ENCODE results near the gene POLH. TPM values are rescaled to one million over a fixed set of nuclear protein-coding genes. Genes with fewer than 3 reads are reported as not detected.
"Not testable (repeated sequence)": the region's sequence is repeated elsewhere in the genome, so short reads cannot be mapped to it uniquely, and the experiment has no call there.

POLH gene
- total and polyA plus RNA-seq, 3 experiments from 2014 or later, result 15.6 to 38.6 (median 33.8) TPM

DNA sequence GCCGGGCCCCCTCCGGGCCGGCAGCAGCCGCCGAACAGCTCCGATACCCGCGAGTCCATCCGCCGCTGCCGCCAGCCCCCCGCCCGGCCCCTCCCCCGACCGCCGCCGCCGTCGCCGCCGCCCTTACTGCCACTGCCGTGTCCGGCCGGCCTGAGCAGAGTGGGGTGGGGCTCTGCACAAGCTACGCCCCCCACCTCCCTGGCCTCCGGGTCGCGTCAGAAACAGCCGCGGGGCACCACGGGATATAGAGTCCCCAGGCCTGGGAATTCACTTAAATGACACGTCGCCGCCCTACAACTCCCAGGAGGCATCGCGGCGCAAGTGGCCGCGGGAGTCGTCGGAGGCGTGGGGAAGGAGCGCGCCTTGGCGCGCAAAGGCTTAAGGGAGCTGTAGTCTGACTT lies 53.1 kb downstream of the POLH start, which contains the start of gene GTPBP2:
GTPBP2 (minus strand) TSS at position 161 of the 401 bp plus-strand sequence; CDS start at position 59, 102 bp downstream.
- H3K4me3 ChIP-seq (ENCODE audit: low read length), result peak within 1 kb of the TSS; percentile 99
- ChIA-PET CTCF (interaction anchor here (0.8 to 2.7 kb wide), 4 partner anchors 15 to 53 kb away, joined by 3 to 10 read pairs (median 6); partner anchors contain the start of genes POLH and XPO5), POLR2A (interaction anchor here (0.8 to 1.3 kb wide), 6 partner anchors 10 to 651 kb away, joined by 3 to 6 read pairs (median 3); partner anchors contain the start of genes HSP90AB1, PEX6, POLH and XPO5)
- peak within 1 kb of the TSS; percentile 92 for H3K27ac ChIP-seq (ENCODE audit: low read depth, low read length)
- H3K9me3 ChIP-seq (ENCODE audit: low read length), result no peaks in the 10 kb centered on the region
- H3K27me3 ChIP-seq (ENCODE audit: insufficient read depth, low read length, poor library complexity, severe bottlenecking), result no peaks in the 10 kb centered on the region
- Mint-ChIP-seq H3K27ac (peak within 1 kb of the TSS; percentile 90 to 99 (median 98)), H3K36me3 (peaks cover 0 to 39% (median 1%) of the 10 kb centered on the region in 3 donors), H3K4me3 (peak within 1 kb of the TSS; percentile 96 to 99 (median 98)), H3K27me3 (no peaks in the 10 kb centered on the region), H3K9me3 (no peaks in the 10 kb centered on the region), H3K4me1 (peaks cover 34 to 43% (median 39%) of the 10 kb centered on the region in 3 donors)
- H3K36me3 ChIP-seq (ENCODE audit: insufficient read depth, low read length), result no peaks in the 10 kb centered on the region
- H3K4me1 ChIP-seq (ENCODE audit: insufficient read depth, low read length), result peaks cover 11% of the 10 kb centered on the region
- DNase-seq, result peak; percentile 92 to 96 (median 94)

DNA sequence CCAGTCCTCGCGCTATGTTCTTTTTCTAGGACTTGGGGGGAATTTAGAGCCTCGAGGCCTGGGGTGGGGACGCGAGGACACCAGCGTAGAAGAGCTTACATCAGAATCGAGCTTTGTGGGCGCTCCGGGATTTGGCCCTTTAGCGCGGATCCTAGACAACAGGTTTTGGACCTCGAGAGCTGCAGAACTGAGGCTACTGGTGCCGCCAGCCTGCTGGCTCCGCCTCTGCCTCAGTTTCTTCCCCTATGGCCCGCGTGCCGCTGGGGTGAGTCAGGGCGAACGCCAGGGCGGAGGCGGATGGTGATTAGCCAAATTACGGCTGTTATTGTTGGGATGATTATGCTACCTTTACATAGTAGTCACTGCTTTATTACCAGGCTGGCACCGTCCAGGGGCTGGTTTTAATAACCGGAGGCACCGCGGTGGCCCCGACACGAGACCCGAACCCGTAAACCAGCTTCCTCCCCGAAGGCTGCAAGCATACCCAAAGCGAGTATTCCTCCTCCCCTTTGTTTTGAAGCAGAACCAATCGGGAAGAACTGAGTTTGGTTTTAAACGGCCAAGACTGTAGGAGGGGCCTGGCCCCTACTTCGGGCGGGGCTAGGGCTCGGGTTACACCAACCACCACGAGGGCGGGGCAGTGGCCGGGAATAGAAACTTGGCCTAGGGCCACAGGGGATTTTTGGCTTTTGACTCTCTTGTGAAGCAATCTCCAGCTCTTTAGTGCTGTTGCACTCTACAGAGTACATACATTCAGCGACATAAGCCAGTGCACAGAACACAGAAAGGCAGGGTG lies 53.7 kb downstream of the POLH start:
- Mint-ChIP-seq H3K9me3 (no peaks in the 10 kb centered on the region), H3K27me3 (no peaks in the 10 kb centered on the region), H3K4me3 (peak overlapping the region; percentile 96 to 99 (median 98)), H3K27ac (peak overlapping the region; percentile 90 to 99 (median 98)), H3K4me1 (peaks cover 34 to 45% (median 40%) of the 10 kb centered on the region in 3 donors), H3K36me3 (peaks cover 0 to 33% (median 1%) of the 10 kb centered on the region in 3 donors)
- peaks cover 12% of the 10 kb centered on the region for H3K4me1 ChIP-seq (ENCODE audit: insufficient read depth, low read length)
- ChIA-PET CTCF (interaction anchor here (0.8 to 2.7 kb wide), 4 partner anchors 14 to 54 kb away, joined by 3 to 10 read pairs (median 6); partner anchors contain the start of genes POLH and XPO5), POLR2A (interaction anchor here (0.8 to 1.3 kb wide), 6 partner anchors 9 to 651 kb away, joined by 3 to 6 read pairs (median 3); partner anchors contain the start of genes HSP90AB1, PEX6, POLH and XPO5)
- H3K27me3 ChIP-seq (ENCODE audit: insufficient read depth, low read length, poor library complexity, severe bottlenecking), result no peaks in the 10 kb centered on the region
- DNase-seq, result peak; percentile 78 to 88 (median 82)
- peak overlapping the region; percentile 92 for H3K27ac ChIP-seq (ENCODE audit: low read depth, low read length)
- H3K9me3 ChIP-seq (ENCODE audit: low read length), result no peaks in the 10 kb centered on the region
- no peaks in the 10 kb centered on the region for H3K36me3 ChIP-seq (ENCODE audit: insufficient read depth, low read length)
- H3K4me3 ChIP-seq (ENCODE audit: low read length), result peak overlapping the region; percentile 99

DNA sequence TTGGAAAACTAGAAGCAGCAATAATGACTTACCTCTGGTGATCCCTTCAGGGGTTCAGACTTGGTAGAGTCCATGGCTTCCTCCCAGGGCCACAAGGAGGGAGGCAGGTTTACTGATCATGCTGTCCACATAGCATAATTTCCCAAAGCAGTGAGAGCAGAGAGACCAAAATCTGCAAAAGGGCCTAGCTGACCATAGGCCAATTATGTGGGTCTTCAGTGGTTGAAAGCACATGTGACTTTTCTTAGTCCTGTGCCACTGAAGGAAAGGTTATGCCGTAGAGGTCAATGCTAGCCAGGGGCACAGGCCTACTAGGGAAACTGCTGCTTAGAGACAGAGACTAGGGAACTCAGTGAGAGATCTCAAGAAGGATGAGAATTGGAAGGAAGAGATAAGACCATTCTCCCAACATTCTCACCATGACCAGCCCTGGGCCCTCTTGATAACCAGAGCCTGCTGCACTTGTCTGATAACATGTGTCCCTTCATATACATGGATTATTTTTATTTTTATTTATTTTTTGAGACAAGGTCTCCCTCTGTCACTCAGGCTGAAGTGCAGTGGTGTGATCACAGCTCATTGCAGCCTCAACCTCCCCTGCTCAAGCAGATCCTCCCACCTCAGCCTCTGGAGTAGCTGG lies 55.1 kb downstream of the POLH start:
- POLR2A ChIA-PET, result no interaction called here
- peaks cover 0 to 26% (median 1%) of the 10 kb centered on the region in 3 donors for H3K36me3 Mint-ChIP-seq
- no peaks in the 10 kb centered on the region for H3K27me3 ChIP-seq (ENCODE audit: insufficient read depth, low read length, poor library complexity, severe bottlenecking)
- H3K9me3 ChIP-seq (ENCODE audit: low read length), result no peaks in the 10 kb centered on the region
- H3K27ac ChIP-seq (ENCODE audit: low read depth, low read length), result peak overlapping the region; percentile 92
- peaks cover 44 to 55% (median 52%) of the 10 kb centered on the region in 3 donors for H3K4me1 Mint-ChIP-seq
- DNase-seq, result no peak
- CTCF ChIA-PET, result interaction anchor here (2.7 kb wide), 1 partner anchor 37 kb away, joined by 10 read pairs; no protein-coding TSS in a partner anchor
- no peak overlapping the region for H3K4me3 ChIP-seq (ENCODE audit: low read length)
- peak overlapping the region in 5 of 8 donors; percentile 17 to 83 (median 76) for H3K27ac Mint-ChIP-seq
- no peaks in the 10 kb centered on the region for H3K36me3 ChIP-seq (ENCODE audit: insufficient read depth, low read length)
- peak overlapping the region in 5 of 7 donors; percentile 34 to 80 (median 57) for H3K4me3 Mint-ChIP-seq
- no peaks in the 10 kb centered on the region for H3K9me3 Mint-ChIP-seq
- H3K4me1 ChIP-seq (ENCODE audit: insufficient read depth, low read length), result peaks cover 20% of the 10 kb centered on the region
- H3K27me3 Mint-ChIP-seq, result peaks cover 0 to 8% of the 10 kb centered on the region in 2 donors

DNA sequence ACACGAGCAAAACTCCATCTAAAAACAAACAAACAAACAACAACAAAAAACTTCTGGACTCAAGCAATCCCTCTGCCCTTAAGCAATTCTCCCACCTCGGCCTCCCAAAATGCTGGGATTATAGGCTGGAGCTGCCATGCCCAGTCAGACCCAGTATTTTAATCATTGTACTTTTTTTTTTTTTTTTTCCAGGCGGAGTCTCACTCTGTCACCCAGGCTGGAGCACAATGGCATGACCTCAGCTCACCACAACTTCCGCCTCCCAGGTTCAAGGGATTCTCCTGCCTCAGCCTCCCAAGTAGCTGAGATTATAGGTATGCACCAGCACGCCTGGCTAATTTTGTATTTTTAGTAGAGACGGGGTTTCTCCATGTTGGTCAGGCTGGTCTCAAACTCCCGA lies 57.0 kb downstream of the POLH start:
- peaks cover 25% of the 10 kb centered on the region for H3K4me1 ChIP-seq (ENCODE audit: insufficient read depth, low read length)
- H3K4me3 Mint-ChIP-seq; H3K4me3 ChIP-seq (ENCODE audit: low read length); POLR2A ChIA-PET; H3K27ac Mint-ChIP-seq; H3K27me3 Mint-ChIP-seq; H3K9me3 Mint-ChIP-seq; DNase-seq; H3K9me3 ChIP-seq (ENCODE audit: low read length); H3K27me3 ChIP-seq (ENCODE audit: insufficient read depth, low read length, poor library complexity, severe bottlenecking); H3K27ac ChIP-seq (ENCODE audit: low read depth, low read length); H3K36me3 ChIP-seq (ENCODE audit: insufficient read depth, low read length); CTCF ChIA-PET: not testable (repeated sequence)
- Mint-ChIP-seq H3K4me1 (peaks cover 33 to 57% (median 47%) of the 10 kb centered on the region in 3 donors), H3K36me3 (peaks cover 0 to 25% (median 0%) of the 10 kb centered on the region in 3 donors)

DNA sequence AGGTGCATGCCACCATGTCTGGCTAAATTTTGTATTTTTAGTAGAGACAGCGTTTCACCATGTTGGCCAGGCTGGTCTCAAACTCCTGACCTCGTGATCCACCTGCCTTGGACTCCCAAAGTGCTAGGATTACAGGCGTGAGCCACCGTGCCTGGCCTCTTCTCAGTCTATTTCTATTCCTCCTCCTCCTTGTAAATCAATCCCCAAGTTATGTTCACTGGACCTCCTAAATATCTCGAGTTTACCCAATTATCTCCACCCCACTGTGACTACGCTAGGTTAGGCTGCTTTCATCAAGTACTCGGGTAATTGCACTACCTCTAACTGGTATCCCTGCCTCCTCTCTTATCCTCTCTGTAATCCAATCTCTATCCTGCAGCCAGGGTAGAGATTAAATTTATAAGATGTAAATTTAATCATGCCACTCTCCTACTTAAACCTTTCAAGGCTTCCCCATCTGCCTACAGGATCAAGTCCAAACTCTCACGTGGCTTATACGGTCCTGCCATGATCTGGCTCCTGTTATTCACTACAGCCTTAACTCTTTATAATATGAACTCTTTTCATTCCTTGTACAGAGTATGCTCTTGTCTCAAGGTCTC lies 58.8 kb downstream of the POLH start:
- no peak for DNase-seq
- Mint-ChIP-seq H3K27ac (peak overlapping the region; percentile 94 to 99 (median 96)), H3K9me3 (no peaks in the 10 kb centered on the region), H3K36me3 (peaks cover 0 to 28% (median 5%) of the 10 kb centered on the region in 3 donors), H3K27me3 (peaks cover 0 to 8% of the 10 kb centered on the region in 2 donors), H3K4me3 (peak overlapping the region; percentile 96 to 100 (median 97)), H3K4me1 (peaks cover 33 to 60% (median 52%) of the 10 kb centered on the region in 3 donors)
- H3K27me3 ChIP-seq (ENCODE audit: insufficient read depth, low read length, poor library complexity, severe bottlenecking), result no peaks in the 10 kb centered on the region
- peaks cover 9% of the 10 kb centered on the region for H3K36me3 ChIP-seq (ENCODE audit: insufficient read depth, low read length)
- no peaks in the 10 kb centered on the region for H3K9me3 ChIP-seq (ENCODE audit: low read length)
- peak overlapping the region; percentile 94 for H3K4me3 ChIP-seq (ENCODE audit: low read length)
- POLR2A ChIA-PET, result interaction anchor here (0.7 to 1.0 kb wide), 2 partner anchors 62 to 90 kb away, joined by 3 to 6 read pairs; no protein-coding TSS in a partner anchor
- H3K4me1 ChIP-seq (ENCODE audit: insufficient read depth, low read length), result peaks cover 35% of the 10 kb centered on the region
- CTCF ChIA-PET, result interaction anchor here (2.7 kb wide), 1 partner anchor 26 kb away, joined by 9 read pairs; no protein-coding TSS in a partner anchor
- H3K27ac ChIP-seq (ENCODE audit: low read depth, low read length), result no peak overlapping the region

DNA sequence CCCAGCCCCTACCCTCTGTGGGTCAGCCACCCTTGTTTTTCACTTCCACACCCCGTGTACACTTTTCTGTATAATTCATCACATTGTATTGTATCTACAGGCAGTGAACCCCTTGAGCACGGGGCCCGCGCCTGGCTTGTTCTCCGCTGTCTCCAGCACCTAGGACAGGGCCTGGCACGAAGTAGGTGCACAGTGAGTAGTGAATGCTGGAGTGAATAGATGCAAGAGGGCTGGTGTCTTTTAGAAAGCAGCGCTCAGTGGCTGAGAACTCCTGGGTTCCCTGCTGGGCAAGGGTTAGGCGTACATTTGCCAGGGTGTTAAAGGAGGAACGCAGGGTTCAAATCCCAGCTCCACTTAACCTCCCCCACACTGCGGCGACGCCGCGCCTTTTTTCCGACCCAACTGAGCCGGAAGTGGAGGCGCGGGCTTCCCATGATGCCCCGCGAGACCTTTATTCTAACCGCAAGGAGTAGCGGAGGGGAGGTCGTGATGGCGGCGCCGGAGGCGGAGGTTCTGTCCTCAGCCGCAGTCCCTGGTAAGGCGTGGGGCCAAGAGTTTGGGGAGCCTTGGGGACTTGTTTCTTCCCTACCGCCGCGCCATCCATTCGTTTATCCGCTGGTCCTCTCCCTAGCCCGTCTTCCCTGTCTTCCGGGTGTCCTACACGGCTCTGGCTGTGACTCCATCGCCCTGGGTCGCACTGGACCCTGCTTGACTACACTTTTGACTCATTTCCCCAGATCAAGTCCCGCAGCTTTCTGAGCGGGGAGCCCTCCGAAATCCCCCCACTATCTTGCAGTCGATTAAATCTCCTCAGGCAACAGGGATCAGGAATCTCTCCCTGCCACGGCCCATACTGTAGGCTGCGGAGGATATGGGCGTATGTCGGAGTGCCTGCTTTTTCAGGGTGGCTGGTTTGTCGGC lies 59.7 kb downstream of the POLH start, which contains the start of gene MAD2L1BP:
MAD2L1BP (plus strand) TSS at position 454 of the 921 bp plus-strand sequence; CDS start at position 490, 36 bp downstream.
- Histone ChIP-seq H3K27me3 (ENCODE audit: insufficient read depth, low read length, poor library complexity, severe bottlenecking) (no peaks in the 10 kb centered on the region), H3K27ac (ENCODE audit: low read depth, low read length) (peak within 1 kb of the TSS; percentile 87), H3K4me3 (ENCODE audit: low read length) (peak within 1 kb of the TSS; percentile 94), H3K9me3 (ENCODE audit: low read length) (no peaks in the 10 kb centered on the region), H3K4me1 (ENCODE audit: insufficient read depth, low read length) (peaks cover 30% of the 10 kb centered on the region), H3K36me3 (ENCODE audit: insufficient read depth, low read length) (peaks cover 18% of the 10 kb centered on the region)
- Mint-ChIP-seq H3K36me3 (peaks cover 0 to 36% (median 6%) of the 10 kb centered on the region in 3 donors), H3K9me3 (no peaks in the 10 kb centered on the region), H3K27ac (peak within 1 kb of the TSS; percentile 94 to 99 (median 96)), H3K27me3 (peaks cover 0 to 8% of the 10 kb centered on the region in 2 donors), H3K4me1 (peaks cover 37 to 62% (median 55%) of the 10 kb centered on the region in 3 donors), H3K4me3 (peak within 1 kb of the TSS; percentile 96 to 100 (median 97))
- DNase-seq, result peak; percentile 72 to 89 (median 82)
- CTCF ChIA-PET, result interaction anchor here (1.3 to 2.7 kb wide), 3 partner anchors 10 to 32 kb away, joined by 5 to 9 read pairs (median 6); partner anchors contain the start of gene RSPH9
- POLR2A ChIA-PET, result interaction anchor here (1.0 kb wide), 1 partner anchor 62 kb away, joined by 3 read pairs; no protein-coding TSS in a partner anchor

Measured in CD8-positive, alpha-beta memory T cell (primary cell).